GM21423 (cell line): ENCODE measurements around the gene EHBP1.

Experiments
- ATAC-seq: cut with Tn5 transposase; IDR thresholded peaks from one replicate; pipeline ENCODE4 v1.9.1; 2021; ENCODE audit warnings: mild to moderate bottlenecking, moderate library complexity; ENCODE audit not compliant: unreplicated experiment

EHBP1 gene

GRCh38 chr2:62705007-62705829 lies at the start of gene EHBP1:
Gene EHBP1, plus strand, starts transcription at chr2:62705713. Its CDS starts 1,479 bp downstream, at chr2:62707192.
- peak; percentile 95 for ATAC-seq

GRCh38 chr2:62657783-62658182 lies 47.7 kb upstream of the EHBP1 start:
- ATAC-seq = peak; percentile 47

- ATAC-seq = no peak
Measured at GRCh38 chr2:62658891-62659290, 46.6 kb upstream of the EHBP1 start.

- peak; percentile 63 for ATAC-seq
Measured at GRCh38 chr2:62660087-62660486, 45.4 kb upstream of the EHBP1 start.

GRCh38 chr2:62660582-62661262 lies 44.8 kb upstream of the EHBP1 start:
- no peak for ATAC-seq

GRCh38 chr2:62661263-62661635 lies 44.3 kb upstream of the EHBP1 start:
- ATAC-seq = no peak

- ATAC-seq = no peak
Measured at GRCh38 chr2:62662131-62662530, 43.4 kb upstream of the EHBP1 start.

- no peak for ATAC-seq
Measured at GRCh38 chr2:62662554-62662953, 43.0 kb upstream of the EHBP1 start.

- ATAC-seq = no peak
Measured at GRCh38 chr2:62663411-62663810, 42.1 kb upstream of the EHBP1 start.

GRCh38 chr2:62663920-62664795 lies 41.4 kb upstream of the EHBP1 start:
- no peak for ATAC-seq

- no peak for ATAC-seq
Measured at GRCh38 chr2:62665446-62665845, 40.1 kb upstream of the EHBP1 start.

- no peak for ATAC-seq
Measured at GRCh38 chr2:62669180-62669579, 36.3 kb upstream of the EHBP1 start.

GRCh38 chr2:62672601-62673000 lies 32.9 kb upstream of the EHBP1 start:
- ATAC-seq = no peak

GRCh38 chr2:62675062-62675461 lies 30.5 kb upstream of the EHBP1 start:
- ATAC-seq = no peak

- ATAC-seq = no peak
Measured at GRCh38 chr2:62685256-62685655, 20.3 kb upstream of the EHBP1 start.

GRCh38 chr2:62686012-62686685 lies 19.4 kb upstream of the EHBP1 start:
- no peak for ATAC-seq

GRCh38 chr2:62687636-62688035 lies 17.9 kb upstream of the EHBP1 start:
- no peak for ATAC-seq

- ATAC-seq = no peak
Measured at GRCh38 chr2:62688771-62689170, 16.7 kb upstream of the EHBP1 start.

- no peak for ATAC-seq
Measured at GRCh38 chr2:62691186-62691585, 14.3 kb upstream of the EHBP1 start.

GRCh38 chr2:62692225-62692624 lies 13.3 kb upstream of the EHBP1 start:
- no peak for ATAC-seq

GRCh38 chr2:62698653-62699052 lies 6.9 kb upstream of the EHBP1 start:
- no peak for ATAC-seq
